MG63 (cell line): ENCODE measurements around the gene DEFB131B. TPM values are rescaled to one million over a fixed set of nuclear protein-coding genes. Genes with fewer than 3 reads are reported as not detected.
A peak's percentile ranks its signal among the peaks of the same experiment; 100 is the strongest.
"Not testable (repeated sequence)": the region's sequence is repeated elsewhere in the genome, so short reads cannot be mapped to it uniquely, and the experiment has no call there.

Source experiments
- DNase-seq: peaks from one replicate; pipeline ENCODE4 v3.0.0-alpha.2; 2020
- H3K27me3 ChIP-seq: fragments of 250-450 bp; sonication (Bioruptor Pico); 2 replicates; pipeline ENCODE4 v1.5.1; 2020; ENCODE audit warnings: mild to moderate bottlenecking, moderate library complexity
- H3K36me3 ChIP-seq: fragments of 250-450 bp; sonication (Bioruptor Pico); 2 replicates; pipeline ENCODE4 v1.5.1; 2020; ENCODE audit warnings: mild to moderate bottlenecking, moderate library complexity
- H3K4me3 ChIP-seq: fragments of 250-450 bp; sonication (Bioruptor Pico); 2 replicates; pipeline ENCODE4 v1.5.1; 2020; ENCODE audit warnings: mild to moderate bottlenecking, moderate library complexity
- H3K9me3 ChIP-seq: fragments of 250-450 bp; sonication (Bioruptor Pico); 2 replicates; pipeline ENCODE4 v1.5.1; 2020; ENCODE audit warnings: mild to moderate bottlenecking, moderate library complexity
- total RNA-seq: library from RNA; depleted of rRNA; stranded (reverse); fragments of >200 nt; shearing (Covaris generic); gene quantifications from 2 replicates; pipeline ENCODE4 v1.2.3, GENCODE V29; 2014; ENCODE audit warnings: low replicate concordance

DEFB131B gene
- total RNA-seq, 1 experiment from 2014 or later, result not detected

GRCh38 chr11:71889181-71889872 lies 11.1 kb downstream of the DEFB131B start:
- DNase-seq, H3K4me3 ChIP-seq, H3K27me3 ChIP-seq, H3K36me3 ChIP-seq, H3K9me3 ChIP-seq: not testable (repeated sequence)

- Histone ChIP-seq H3K36me3 (no peaks in the 10 kb centered on the region), H3K4me3 (no peak overlapping the region), H3K9me3 (no peaks in the 10 kb centered on the region), H3K27me3 (no peaks in the 10 kb centered on the region)
- DNase-seq, result no peak
These were observed 17.7 kb downstream of the DEFB131B start for GRCh38 chr11:71895961-71896360.

- DNase-seq, result peak; percentile 61
- H3K27me3 ChIP-seq, H3K9me3 ChIP-seq, H3K4me3 ChIP-seq, H3K36me3 ChIP-seq: not testable (repeated sequence)
These were observed 22.9 kb downstream of the DEFB131B start for GRCh38 chr11:71901137-71901536.

GRCh38 chr11:71908218-71908617 lies 30.0 kb downstream of the DEFB131B start:
- H3K36me3 ChIP-seq, result no peaks in the 10 kb centered on the region
- H3K27me3 ChIP-seq, result no peaks in the 10 kb centered on the region
- no peaks in the 10 kb centered on the region for H3K9me3 ChIP-seq
- no peak for DNase-seq
- no peak overlapping the region for H3K4me3 ChIP-seq

- DNase-seq, H3K4me3 ChIP-seq, H3K9me3 ChIP-seq, H3K36me3 ChIP-seq, H3K27me3 ChIP-seq: not testable (repeated sequence)
These were observed 32.5 kb downstream of the DEFB131B start for GRCh38 chr11:71910775-71911174.

- peak; percentile 27 for DNase-seq
- H3K9me3 ChIP-seq, H3K4me3 ChIP-seq, H3K27me3 ChIP-seq, H3K36me3 ChIP-seq: not testable (repeated sequence)
These were observed 33.2 kb downstream of the DEFB131B start for GRCh38 chr11:71911321-71911985.

- not testable (repeated sequence) for H3K4me3 ChIP-seq, H3K27me3 ChIP-seq, H3K36me3 ChIP-seq, DNase-seq, H3K9me3 ChIP-seq
These were observed 33.7 kb downstream of the DEFB131B start for GRCh38 chr11:71911986-71912340.

- Histone ChIP-seq H3K36me3 (peaks cover 8% of the 10 kb centered on the region), H3K4me3 (no peak overlapping the region), H3K27me3 (no peaks in the 10 kb centered on the region), H3K9me3 (no peaks in the 10 kb centered on the region)
- no peak for DNase-seq
These were observed 35.7 kb downstream of the DEFB131B start for GRCh38 chr11:71913756-71914526.

- no peak for DNase-seq
- Histone ChIP-seq H3K4me3 (no peak overlapping the region), H3K27me3 (no peaks in the 10 kb centered on the region), H3K9me3 (no peaks in the 10 kb centered on the region), H3K36me3 (peaks cover 8% of the 10 kb centered on the region)
These were observed 36.5 kb downstream of the DEFB131B start for GRCh38 chr11:71914617-71915189.

- Histone ChIP-seq H3K36me3 (peaks cover 8% of the 10 kb centered on the region), H3K4me3 (no peak overlapping the region), H3K9me3 (no peaks in the 10 kb centered on the region), H3K27me3 (no peaks in the 10 kb centered on the region)
- no peak for DNase-seq
These were observed 39.4 kb downstream of the DEFB131B start for GRCh38 chr11:71917646-71918140.

GRCh38 chr11:71927820-71928736 lies 49.8 kb downstream of the DEFB131B start, which contains the start of gene XNDC1N:
Gene XNDC1N (minus strand): TSS chr11:71928594. CDS start chr11:71923353, 5,241 bp downstream.
- H3K36me3 ChIP-seq, result peaks cover 2% of the 10 kb centered on the region; the same call in 1 of the 2 replicates
- no peaks in the 10 kb centered on the region for H3K9me3 ChIP-seq
- H3K27me3 ChIP-seq, result no peaks in the 10 kb centered on the region
- DNase-seq, result peak; percentile 82
- peak within 1 kb of the TSS; percentile 89 for H3K4me3 ChIP-seq

- Histone ChIP-seq H3K27me3 (no peaks in the 10 kb centered on the region), H3K9me3 (no peaks in the 10 kb centered on the region), H3K36me3 (peaks cover 2% of the 10 kb centered on the region; the same call in 1 of the 2 replicates), H3K4me3 (peak within 1 kb of the TSS; percentile 89)
- DNase-seq, result peak; percentile 97
These were observed 50.6 kb downstream of the DEFB131B start, which contains the start of gene RNF121 for GRCh38 chr11:71928737-71929443. Gene RNF121 (plus strand): TSS chr11:71929046. CDS start chr11:71929062, 16 bp downstream.

- H3K36me3 ChIP-seq, result peaks cover 2% of the 10 kb centered on the region; the same call in 1 of the 2 replicates
- no peaks in the 10 kb centered on the region for H3K27me3 ChIP-seq
- DNase-seq, result no peak
- H3K4me3 ChIP-seq, result peak overlapping the region; percentile 89
- H3K9me3 ChIP-seq, result no peaks in the 10 kb centered on the region
These were observed 51.2 kb downstream of the DEFB131B start for GRCh38 chr11:71929491-71929890.

GRCh38 chr11:71930556-71931244 lies 52.4 kb downstream of the DEFB131B start:
- H3K27me3 ChIP-seq, result no peaks in the 10 kb centered on the region
- H3K9me3 ChIP-seq, result no peaks in the 10 kb centered on the region
- DNase-seq, result no peak
- no peaks in the 10 kb centered on the region for H3K36me3 ChIP-seq
- H3K4me3 ChIP-seq, result no peak overlapping the region

- no peak for DNase-seq
- H3K36me3 ChIP-seq, result no peaks in the 10 kb centered on the region
- H3K4me3 ChIP-seq, result no peak overlapping the region
- no peaks in the 10 kb centered on the region for H3K27me3 ChIP-seq
- H3K9me3 ChIP-seq, result no peaks in the 10 kb centered on the region
These were observed 53.0 kb downstream of the DEFB131B start for GRCh38 chr11:71931245-71931602.
